Spinal cord (tissue), 10 donors: ENCODE results near the gene DPF3. TPM values are rescaled to one million over a fixed set of nuclear protein-coding genes. Genes with fewer than 3 reads are reported as not detected.
A peak's percentile ranks its signal among the peaks of the same experiment; 100 is the strongest.

Source experiments
- DNase-seq, 6 donors: peaks; one replicate each; pipeline versions ENCODE4 v3.0.0 to v3.0.0-alpha.2; 2013 to 2015; ENCODE audit warnings: low spot score in 6 of 6, low read depth in 4 of 6
- H3K27ac ChIP-seq: one replicate; pipeline ENCODE4 v1.5.1; 2013; ENCODE audit warnings: low read depth, low read length, control low read depth
- H3K27me3 ChIP-seq: one replicate; pipeline ENCODE4 v1.6.1; 2013; ENCODE audit warnings: low read length; ENCODE audit not compliant: control insufficient read depth, insufficient read depth
- H3K36me3 ChIP-seq: one replicate; pipeline ENCODE4 v1.6.1; 2013; ENCODE audit warnings: low read length; ENCODE audit not compliant: control insufficient read depth, insufficient read depth
- H3K4me1 ChIP-seq: one replicate; pipeline ENCODE4 v1.6.1; 2013; ENCODE audit warnings: low read length; ENCODE audit not compliant: control insufficient read depth, insufficient read depth
- H3K4me3 ChIP-seq: one replicate; pipeline ENCODE4 v1.5.1; 2013; ENCODE audit warnings: low read depth, low read length, control low read depth
- H3K9me3 ChIP-seq: one replicate; pipeline ENCODE4 v1.6.1; 2013; ENCODE audit warnings: low read length; ENCODE audit not compliant: control insufficient read depth, insufficient read depth
- WGBS: methylation state at CpG from one replicate; pipeline ENCODE4 v1.1.5; 2013; ENCODE audit warnings: missing lambda C conversion rate; ENCODE audit not compliant: insufficient coverage; 5-methylcytosine and 5-hydroxymethylcytosine counted together
- long read RNA-seq, 4 donors: transcript quantifications; one replicate each; lab custom pipeline, GENCODE V29; 2026
- polyA plus RNA-seq, 2 donors: library from polyadenylated mRNA; unstranded; fragments of 120-200 nt; gene quantifications; one replicate each; pipeline ENCODE4 v1.2.1, GENCODE V29; 2013; ENCODE audit not compliant: insufficient read length in 2 of 2
- total RNA-seq, 2 donors: library from RNA; depleted of rRNA in 1 of 2; stranded (reverse); fragments of 120-200 nt in 1 of 2; fragments of >200 nt in 1 of 2; gene quantifications; one replicate each; pipeline versions ENCODE4 v1.2.3 to v1.2.4, GENCODE V29; 2013 to 2014
- donor health status: healthy.

DPF3 gene
- 10 to 100 TPM in 1 of 2 donors, 1 to 10 TPM in 1; 9.6 to 11.8 TPM for total RNA-seq
- polyA plus RNA-seq: 10 to 100 TPM; 13.9 to 14.5 TPM
- long read RNA-seq, donor 1, full-length matches to known transcripts: 1 of 1 reads
- long read RNA-seq, donor 1, partial matches to known transcripts: 0 of 1 reads
- long read RNA-seq, donor 1, other reads (novel, unspliced or antisense): 0 of 1 reads
- long read RNA-seq, donor 2: 0 reads
- long read RNA-seq, donor 3: 0 reads
- long read RNA-seq, donor 4: 0 reads

DNA sequence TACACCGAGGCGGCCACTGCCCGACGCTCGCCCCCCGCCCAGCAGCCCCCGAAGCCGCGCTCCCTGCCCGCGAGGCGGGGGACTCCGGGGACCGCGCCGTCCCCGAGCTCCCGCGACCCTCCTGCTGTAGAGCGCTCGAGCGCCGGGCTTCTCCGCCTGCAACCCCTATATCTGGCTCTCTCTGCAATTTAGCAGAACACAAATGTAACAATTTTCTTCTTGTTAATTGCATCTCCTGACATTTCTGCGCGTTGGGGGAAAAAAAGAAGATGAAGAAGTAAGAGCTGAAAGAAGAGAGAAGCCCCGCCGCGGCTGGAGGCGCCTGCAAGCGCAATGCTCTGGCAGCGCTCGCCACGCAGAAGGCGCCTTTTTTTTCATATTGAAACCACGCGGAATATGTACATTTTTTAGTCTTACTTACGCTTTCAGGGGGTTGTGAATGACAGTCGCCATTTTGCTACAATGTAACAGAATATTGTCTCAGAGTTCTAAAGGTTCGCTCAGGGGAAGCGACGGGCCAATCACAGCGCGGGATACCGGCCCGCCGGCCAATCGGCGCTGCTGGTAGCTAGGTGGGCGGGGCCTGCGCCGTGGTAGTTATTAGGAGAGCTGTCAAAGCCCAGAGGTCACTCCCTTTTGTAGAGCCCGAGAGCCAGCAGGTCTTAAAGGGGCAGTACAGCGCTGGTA, at the start of gene DPF3:
Gene DPF3, minus strand, starts transcription at position 466 of the 687 bp plus-strand sequence. Its CDS starts 13 bp downstream, at position 453.
- Histone ChIP-seq H3K9me3 (no peaks in the 10 kb centered on the region), H3K27me3 (peaks cover 50% of the 10 kb centered on the region), H3K27ac (peak within 1 kb of the TSS; percentile 85), H3K4me1 (peaks cover 27% of the 10 kb centered on the region), H3K4me3 (peak within 1 kb of the TSS; percentile 84), H3K36me3 (no peaks in the 10 kb centered on the region)
- 0% methylated on average over 46 of the region's 54 CpGs for WGBS
- DNase-seq: peak in 5 of 6 donors; percentile 84 to 98 (median 88)

DNA sequence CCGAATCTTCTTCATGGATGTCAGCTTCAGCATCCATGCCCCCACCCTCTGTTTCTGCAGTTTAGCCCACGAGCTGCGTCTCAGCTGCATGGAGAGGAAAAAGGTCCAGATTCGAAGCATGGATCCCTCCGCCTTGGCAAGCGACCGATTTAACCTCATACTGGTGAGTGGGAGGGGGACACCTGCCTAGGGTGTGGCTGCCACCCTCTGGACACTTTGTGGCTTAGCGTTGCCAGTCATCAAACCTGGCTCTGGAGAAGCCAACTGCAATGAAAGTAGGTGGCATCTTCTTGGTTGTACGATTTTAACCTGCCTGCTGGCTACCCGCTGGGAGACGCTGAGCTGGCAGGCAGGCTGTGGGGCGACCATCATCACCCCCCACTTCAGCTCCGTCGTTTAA, 49.0 kb upstream of the DPF3 start:
- no peaks in the 10 kb centered on the region for H3K4me1 ChIP-seq
- H3K27me3 ChIP-seq: no peaks in the 10 kb centered on the region
- no peak overlapping the region for H3K4me3 ChIP-seq
- 90% methylated on average over 9 of the region's 14 CpGs for WGBS
- DNase-seq: no peak
- peaks cover 62% of the 10 kb centered on the region for H3K36me3 ChIP-seq
- H3K9me3 ChIP-seq: no peaks in the 10 kb centered on the region
- H3K27ac ChIP-seq: no peak overlapping the region

DNA sequence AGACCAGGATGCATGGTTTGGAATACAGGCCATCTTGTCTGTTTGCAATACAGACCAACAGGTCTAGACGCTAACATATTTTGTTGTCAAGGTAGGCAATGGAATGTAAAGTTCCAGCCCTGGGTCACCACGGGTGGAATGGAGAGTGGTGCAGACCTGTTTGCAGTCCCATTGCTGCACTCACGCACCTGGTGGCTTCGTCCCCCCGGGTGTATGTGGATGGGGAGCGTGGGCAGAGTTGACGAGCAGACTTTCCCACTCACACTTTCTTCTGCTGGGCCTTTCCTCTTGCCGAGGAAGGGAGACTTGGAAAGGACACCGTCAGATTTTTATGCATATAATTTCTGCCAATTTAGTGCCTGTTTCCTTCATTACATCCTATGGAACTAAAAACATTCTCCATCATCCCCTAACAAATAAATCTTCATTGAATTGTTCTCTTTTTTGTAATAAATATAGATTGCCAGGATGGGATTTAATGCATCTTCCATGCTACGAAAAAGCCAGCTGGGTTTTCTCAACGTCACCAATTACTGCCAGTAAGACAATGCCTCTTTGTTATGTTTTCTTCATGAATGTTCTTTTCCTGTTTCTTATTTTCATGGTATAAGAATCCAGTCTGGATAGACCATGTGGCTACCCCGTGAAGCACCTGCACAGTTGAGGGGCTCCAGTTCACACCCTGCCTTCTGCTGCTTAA, 47.5 kb upstream of the DPF3 start:
- Histone ChIP-seq H3K4me1 (no peaks in the 10 kb centered on the region), H3K36me3 (peaks cover 51% of the 10 kb centered on the region), H3K27ac (no peak overlapping the region), H3K4me3 (no peak overlapping the region), H3K27me3 (no peaks in the 10 kb centered on the region), H3K9me3 (no peaks in the 10 kb centered on the region)
- no peak for DNase-seq
- WGBS: 91% methylated on average over 6 of the region's 12 CpGs

DNA sequence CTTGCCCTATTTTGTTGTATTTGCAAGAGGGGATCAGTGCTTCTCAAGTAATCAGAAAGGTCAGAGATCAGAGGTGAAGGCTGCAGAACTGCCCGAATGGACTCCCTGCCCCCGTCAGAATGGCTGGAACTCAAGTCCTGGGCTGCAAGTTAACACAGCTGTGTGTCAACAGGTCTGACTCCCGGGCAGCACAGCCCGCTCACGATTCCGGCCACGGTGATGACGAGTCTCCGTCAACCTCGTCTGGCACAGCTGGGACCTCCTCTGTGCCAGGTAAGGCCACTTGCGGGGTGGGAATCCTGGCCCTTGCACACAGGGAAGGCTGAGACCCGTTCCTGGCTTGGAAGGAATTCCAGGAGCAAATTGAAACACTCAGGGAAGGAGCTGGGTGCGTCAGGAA, 45.7 kb upstream of the DPF3 start:
- H3K36me3 ChIP-seq: peaks cover 38% of the 10 kb centered on the region
- H3K4me3 ChIP-seq: no peak overlapping the region
- no peak overlapping the region for H3K27ac ChIP-seq
- H3K4me1 ChIP-seq: no peaks in the 10 kb centered on the region
- H3K27me3 ChIP-seq: no peaks in the 10 kb centered on the region
- WGBS: 68% methylated on average over 13 of the region's 13 CpGs
- H3K9me3 ChIP-seq: no peaks in the 10 kb centered on the region
- no peak for DNase-seq

DNA sequence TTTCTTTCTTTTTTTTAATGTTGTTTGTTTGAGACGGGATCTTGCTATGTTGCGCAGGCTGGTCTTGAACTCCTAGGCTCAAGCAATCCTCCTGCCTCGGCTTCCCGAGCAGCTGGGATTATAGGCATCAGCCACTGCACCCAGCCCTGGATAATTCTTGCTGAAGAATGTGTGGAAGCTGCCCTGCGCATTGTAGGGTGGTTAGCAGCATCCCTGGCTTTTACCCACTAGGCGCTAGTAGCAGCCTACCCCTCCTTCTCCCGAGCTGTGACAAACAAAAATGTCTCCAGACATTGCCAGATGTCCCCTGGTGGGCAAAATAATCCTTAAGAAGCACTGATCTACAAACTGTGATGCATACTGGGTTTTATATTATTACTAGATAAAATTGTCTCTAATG, 39.0 kb upstream of the DPF3 start:
- Histone ChIP-seq H3K36me3 (peaks cover 14% of the 10 kb centered on the region), H3K9me3 (no peaks in the 10 kb centered on the region), H3K4me1 (no peaks in the 10 kb centered on the region), H3K4me3 (no peak overlapping the region), H3K27ac (no peak overlapping the region), H3K27me3 (no peaks in the 10 kb centered on the region)
- WGBS: 93% methylated on average over 4 of the region's 7 CpGs
- DNase-seq: no peak

DNA sequence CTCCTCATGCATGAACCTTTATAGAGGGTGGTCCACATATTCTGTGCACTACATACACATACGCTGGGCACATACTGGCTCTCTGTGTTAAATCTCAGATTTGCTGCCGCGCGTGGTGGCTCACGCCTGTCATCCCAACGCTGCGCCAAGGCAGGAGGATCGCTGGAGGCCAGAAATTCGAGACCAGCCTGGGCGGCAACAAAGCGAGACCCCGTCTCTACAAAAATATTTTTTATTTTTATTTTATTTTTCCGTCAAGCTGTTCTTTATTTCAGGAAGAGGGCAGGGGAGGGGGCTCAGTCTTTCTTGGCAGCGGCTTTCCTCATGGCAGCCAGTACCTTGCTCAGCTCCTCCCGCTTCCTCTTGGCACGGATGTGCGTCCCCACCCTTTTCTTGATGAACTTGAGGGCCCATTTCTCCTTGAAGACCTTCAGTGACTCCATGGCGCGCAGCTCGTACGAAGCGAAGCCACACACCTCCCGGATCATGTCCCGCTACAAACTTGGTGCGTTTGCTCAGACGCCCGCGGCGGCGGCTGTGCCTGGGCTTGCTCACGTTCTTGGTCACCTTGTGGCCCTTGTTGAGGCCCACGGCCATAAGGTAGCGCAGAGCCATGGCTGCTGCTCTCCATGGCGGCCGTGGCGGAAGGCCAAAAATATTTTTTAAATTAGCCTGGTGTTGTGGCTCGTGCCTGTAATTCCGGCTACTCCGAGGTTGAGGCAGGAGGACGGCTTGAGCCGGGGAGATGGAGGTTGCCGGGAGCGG, 35.6 kb upstream of the DPF3 start:
- peaks cover 14% of the 10 kb centered on the region for H3K36me3 ChIP-seq
- no peak for DNase-seq
- H3K4me3 ChIP-seq: no peak overlapping the region
- WGBS: 93% methylated on average over 32 of the region's 43 CpGs
- peaks cover 2% of the 10 kb centered on the region for H3K27me3 ChIP-seq
- no peak overlapping the region for H3K27ac ChIP-seq
- no peaks in the 10 kb centered on the region for H3K9me3 ChIP-seq
- peaks cover 16% of the 10 kb centered on the region for H3K4me1 ChIP-seq

DNA sequence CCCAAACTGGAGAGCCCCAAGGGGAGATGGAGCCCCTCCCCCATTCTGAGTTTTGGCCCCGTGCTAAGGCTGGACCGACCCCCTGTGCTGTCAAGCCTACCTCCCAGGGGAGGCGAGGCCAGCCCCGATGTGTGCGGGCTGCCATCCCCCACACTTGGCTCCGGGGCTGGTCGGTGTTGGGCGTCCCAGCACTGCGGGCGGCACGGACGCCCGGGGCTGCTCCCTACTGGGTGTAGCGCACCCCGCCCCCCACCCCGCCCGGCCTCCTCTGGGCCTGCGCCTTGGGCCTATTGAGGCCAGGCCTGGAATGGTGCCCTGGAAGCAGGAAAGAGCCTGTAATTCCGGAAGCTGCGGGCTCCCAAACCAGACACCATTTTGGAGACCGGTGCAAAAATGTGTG, 35.0 kb upstream of the DPF3 start:
- H3K4me1 ChIP-seq: peaks cover 16% of the 10 kb centered on the region
- peaks cover 3% of the 10 kb centered on the region for H3K27me3 ChIP-seq
- H3K27ac ChIP-seq: no peak overlapping the region
- peaks cover 14% of the 10 kb centered on the region for H3K36me3 ChIP-seq
- H3K9me3 ChIP-seq: no peaks in the 10 kb centered on the region
- no peak for DNase-seq
- 90% methylated on average over 19 of the region's 21 CpGs for WGBS
- H3K4me3 ChIP-seq: no peak overlapping the region

DNA sequence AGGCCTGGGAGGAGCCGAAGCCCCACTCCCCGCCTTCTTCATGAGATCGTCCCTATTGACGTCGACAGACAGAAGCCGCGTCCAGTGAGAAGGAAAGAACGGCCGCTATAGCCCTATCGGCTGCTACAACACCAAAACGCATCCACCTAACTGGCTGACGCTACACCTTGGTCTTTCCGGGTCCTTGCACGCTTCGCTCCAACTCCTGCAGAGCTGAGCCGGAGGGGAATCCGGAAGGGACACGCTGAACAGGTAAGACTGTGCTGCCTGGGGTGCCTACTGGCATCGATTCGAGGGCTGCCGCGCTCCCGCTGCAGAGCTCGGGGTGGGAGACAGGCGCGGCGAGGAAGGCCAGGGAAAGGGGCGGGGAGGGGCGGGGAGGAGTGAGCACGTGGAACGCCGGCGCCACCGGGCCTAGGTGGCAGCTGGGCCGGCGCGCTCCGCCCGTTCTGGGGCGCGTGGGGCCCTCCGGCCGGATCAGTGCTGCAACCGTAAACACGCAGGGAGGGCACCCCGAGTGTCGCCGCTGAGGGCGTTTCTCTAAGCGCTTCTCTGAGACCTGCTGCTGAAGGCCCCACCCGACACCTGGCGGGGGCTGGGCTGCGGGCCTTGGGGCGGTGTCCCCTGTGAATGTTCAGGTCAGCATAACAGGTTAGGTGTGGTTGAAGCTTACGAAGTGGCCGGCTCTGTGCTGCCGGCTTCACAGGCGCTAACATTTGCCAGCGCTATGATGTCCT, 32.6 kb upstream of the DPF3 start, which contains the start of gene DCAF4:
Gene DCAF4, plus strand, starts transcription at position 173 of the 737 bp plus-strand sequence. CDS start 11,515 bp downstream, outside the sequence.
- peaks cover 14% of the 10 kb centered on the region for H3K36me3 ChIP-seq
- H3K4me1 ChIP-seq: peaks cover 16% of the 10 kb centered on the region
- DNase-seq: peak; percentile 89 to 99 (median 94)
- H3K27ac ChIP-seq: peak within 1 kb of the TSS; percentile 83
- peaks cover 3% of the 10 kb centered on the region for H3K27me3 ChIP-seq
- peak within 1 kb of the TSS; percentile 90 for H3K4me3 ChIP-seq
- no peaks in the 10 kb centered on the region for H3K9me3 ChIP-seq
- WGBS: under 1% methylated on average over 59 of the region's 59 CpGs
